ENCODE data around the gene AP1B1. TPM values are rescaled to one million over a fixed set of nuclear protein-coding genes. Genes with fewer than 3 reads are reported as not detected.

AP1B1 gene
- total RNA-seq, 4 donors from 2014 or later = 55.6 to 97.0 (median 89.4) TPM

DNA sequence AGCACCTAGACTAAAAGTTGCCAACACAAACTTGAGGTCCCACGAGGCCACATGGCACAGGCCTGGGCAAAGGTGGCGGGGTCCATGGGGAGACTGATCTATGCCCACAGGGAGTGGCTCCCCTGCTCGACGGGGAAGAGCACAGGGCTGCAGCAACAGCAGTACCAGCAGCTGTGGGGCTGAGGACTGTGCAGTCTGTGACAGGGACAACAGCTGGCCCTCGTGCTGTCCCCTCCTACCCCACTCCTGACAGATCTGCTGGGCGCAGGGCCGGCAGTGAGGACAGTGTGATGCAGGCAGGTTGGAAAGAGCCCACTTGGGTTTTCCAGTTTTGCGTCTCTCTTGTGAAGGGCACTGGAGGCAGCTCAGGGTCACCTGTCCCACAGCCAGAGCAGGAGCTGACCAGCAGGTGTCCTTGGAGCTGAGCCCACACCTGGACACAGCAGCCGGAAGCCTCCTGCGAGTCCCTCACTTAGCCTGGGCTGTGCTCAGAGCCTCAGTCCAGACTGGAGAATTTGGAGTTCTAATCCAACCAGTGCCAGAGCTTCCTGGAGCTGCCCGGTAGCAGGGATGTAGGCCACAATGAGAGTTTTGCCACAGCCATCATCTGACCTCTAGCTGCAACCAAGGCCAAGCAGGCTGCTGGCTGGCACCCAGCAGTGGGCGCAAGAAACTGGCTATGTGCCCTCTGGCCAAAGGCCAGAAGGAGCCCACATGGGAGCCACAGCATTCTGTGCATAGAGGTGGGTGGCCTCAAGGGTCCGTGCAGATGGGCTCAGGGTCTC, 85.5 kb downstream of the AP1B1 start:
- no peak overlapping the region for H3K27ac ChIP-seq
- H3K4me1 ChIP-seq = peaks cover 30% of the 10 kb centered on the region
- H3K9me3 ChIP-seq = no peaks in the 10 kb centered on the region
- DNase-seq (ENCODE audit: low spot score in 2 of 2) = peak in 1 of 2 donors; percentile 75
- 20% methylated on average over 3 of the region's 13 CpGs for WGBS
- peaks cover 33% of the 10 kb centered on the region for H3K36me3 ChIP-seq
- no peak for TF ChIP-seq POLR2AphosphoS5 (IDR thresholded peaks at IDR 0.05)
- TF ChIP-seq EP300 (IDR thresholded peaks at IDR 0.05) = no peak
- no peak for TF ChIP-seq POLR2A (IDR thresholded peaks at IDR 0.05)
- TF ChIP-seq, protein P1, sequence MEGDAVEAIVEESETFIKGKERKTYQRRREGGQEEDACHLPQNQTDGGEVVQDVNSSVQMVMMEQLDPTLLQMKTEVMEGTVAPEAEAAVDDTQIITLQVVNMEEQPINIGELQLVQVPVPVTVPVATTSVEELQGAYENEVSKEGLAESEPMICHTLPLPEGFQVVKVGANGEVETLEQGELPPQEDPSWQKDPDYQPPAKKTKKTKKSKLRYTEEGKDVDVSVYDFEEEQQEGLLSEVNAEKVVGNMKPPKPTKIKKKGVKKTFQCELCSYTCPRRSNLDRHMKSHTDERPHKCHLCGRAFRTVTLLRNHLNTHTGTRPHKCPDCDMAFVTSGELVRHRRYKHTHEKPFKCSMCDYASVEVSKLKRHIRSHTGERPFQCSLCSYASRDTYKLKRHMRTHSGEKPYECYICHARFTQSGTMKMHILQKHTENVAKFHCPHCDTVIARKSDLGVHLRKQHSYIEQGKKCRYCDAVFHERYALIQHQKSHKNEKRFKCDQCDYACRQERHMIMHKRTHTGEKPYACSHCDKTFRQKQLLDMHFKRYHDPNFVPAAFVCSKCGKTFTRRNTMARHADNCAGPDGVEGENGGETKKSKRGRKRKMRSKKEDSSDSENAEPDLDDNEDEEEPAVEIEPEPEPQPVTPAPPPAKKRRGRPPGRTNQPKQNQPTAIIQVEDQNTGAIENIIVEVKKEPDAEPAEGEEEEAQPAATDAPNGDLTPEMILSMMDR (IDR thresholded peaks at IDR 0.05) = no peak
- H3K4me3 ChIP-seq = no peak overlapping the region
- no peaks in the 10 kb centered on the region for H3K27me3 ChIP-seq

DNA sequence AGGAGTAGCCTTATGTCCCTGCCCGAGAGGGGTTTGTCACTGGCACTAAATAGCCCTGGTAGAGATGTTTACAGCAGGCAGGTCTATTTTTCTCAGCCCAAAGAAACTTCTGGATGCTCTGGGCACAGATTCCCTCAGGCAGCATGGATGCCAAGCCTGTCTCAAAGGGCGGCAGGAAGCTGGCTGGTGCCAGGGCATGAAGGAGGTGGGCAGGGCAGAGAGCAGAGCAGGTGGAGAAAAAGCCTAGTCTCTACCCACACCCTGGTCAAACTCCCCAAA, 86.0 kb downstream of the AP1B1 start:
- Histone ChIP-seq H3K4me3 (no peak overlapping the region), H3K27me3 (no peaks in the 10 kb centered on the region), H3K27ac (no peak overlapping the region), H3K4me1 (peaks cover 25% of the 10 kb centered on the region), H3K36me3 (peaks cover 39% of the 10 kb centered on the region), H3K9me3 (no peaks in the 10 kb centered on the region)
- DNase-seq (ENCODE audit: low spot score in 2 of 2) = no peak
- TF ChIP-seq EP300 (IDR thresholded peaks at IDR 0.05) (no peak), POLR2AphosphoS5 (IDR thresholded peaks at IDR 0.05) (no peak), POLR2A (IDR thresholded peaks at IDR 0.05) (no peak)
- TF ChIP-seq, protein P1 (IDR thresholded peaks at IDR 0.05) = no peak
- 40% methylated on average over 1 of the region's 2 CpGs for WGBS

DNA sequence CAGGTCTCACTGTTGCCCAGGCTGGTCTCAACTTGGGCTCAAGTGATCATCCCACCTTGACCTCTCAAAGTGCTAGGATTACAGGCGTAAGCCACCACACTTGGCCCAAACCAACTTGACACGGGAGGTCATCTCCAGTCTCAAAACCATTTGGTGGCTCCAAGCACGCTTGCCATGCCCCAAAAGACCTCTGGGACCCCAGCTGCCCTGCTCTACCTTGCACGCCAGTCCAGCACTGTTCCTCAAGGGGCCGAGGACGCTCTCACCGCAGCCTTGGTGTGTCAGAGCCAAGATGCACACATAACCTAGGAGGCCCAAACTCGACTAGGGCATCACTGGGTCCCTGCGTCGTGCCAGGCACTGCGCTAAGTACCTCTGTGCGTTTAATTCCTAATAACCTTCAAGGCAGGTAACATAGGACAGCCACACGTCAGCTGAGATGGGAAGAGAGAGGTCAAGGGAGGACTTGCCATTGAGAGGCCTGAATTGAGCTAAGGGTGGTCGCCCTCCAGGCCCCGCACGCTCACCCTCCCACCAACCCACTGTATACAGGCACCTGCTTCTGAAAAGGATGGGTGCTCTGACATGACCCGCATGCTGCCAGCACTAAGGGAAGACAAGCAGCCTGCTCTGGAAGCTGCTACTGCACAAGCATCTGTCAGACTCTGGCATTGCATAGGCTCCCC, 86.5 kb downstream of the AP1B1 start:
- peaks cover 43% of the 10 kb centered on the region for H3K36me3 ChIP-seq
- TF ChIP-seq POLR2AphosphoS5 (IDR thresholded peaks at IDR 0.05) = no peak
- TF ChIP-seq POLR2A (IDR thresholded peaks at IDR 0.05) = no peak
- TF ChIP-seq EP300 (IDR thresholded peaks at IDR 0.05) = no peak
- TF ChIP-seq, protein P1 (IDR thresholded peaks at IDR 0.05) = no peak
- peak in 1 of 2 donors; percentile 68 for DNase-seq (ENCODE audit: low spot score in 2 of 2)
- H3K4me3 ChIP-seq = no peak overlapping the region
- peaks cover 21% of the 10 kb centered on the region for H3K4me1 ChIP-seq
- no peaks in the 10 kb centered on the region for H3K27me3 ChIP-seq
- WGBS = 83% methylated on average over 6 of the region's 17 CpGs
- no peak overlapping the region for H3K27ac ChIP-seq
- no peaks in the 10 kb centered on the region for H3K9me3 ChIP-seq

DNA sequence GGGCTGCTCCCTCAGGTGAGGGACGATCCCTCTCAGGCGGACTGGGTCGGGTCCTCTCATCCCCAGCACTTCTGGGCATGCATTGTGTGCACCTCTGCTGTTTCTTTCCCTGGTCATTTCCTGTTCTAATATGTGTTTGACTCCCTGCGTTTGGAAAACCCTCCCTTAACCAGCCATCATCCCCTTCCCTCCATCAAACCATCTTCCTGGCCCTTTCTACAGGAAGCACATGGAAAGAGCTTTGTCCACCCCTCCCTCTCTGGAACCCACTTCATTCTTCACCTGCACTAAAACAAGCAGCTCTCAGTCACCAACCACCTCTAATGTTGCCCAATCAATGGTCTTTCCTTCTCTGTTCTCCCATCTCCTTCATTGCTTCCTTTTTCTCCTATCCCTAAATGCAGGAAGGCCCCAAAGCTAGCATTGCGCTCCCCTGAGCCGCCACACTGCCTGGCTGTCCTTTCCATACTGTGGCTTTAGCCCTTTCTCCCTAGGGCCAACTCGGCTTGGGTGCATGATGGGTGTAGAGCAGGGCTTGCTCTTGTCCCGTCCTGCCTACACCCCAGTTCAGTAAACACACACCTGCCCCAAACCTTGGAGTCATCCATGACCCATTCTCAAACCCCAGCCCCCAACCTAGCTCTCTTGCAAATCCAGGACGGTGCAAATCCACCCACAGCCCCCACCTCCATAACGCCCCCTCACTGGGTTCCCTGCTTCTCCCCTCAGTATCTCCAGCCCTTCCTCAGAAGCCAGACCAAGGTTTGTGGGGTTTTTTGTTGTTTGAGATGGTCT, 87.4 kb downstream of the AP1B1 start:
- H3K36me3 ChIP-seq = peaks cover 52% of the 10 kb centered on the region
- TF ChIP-seq, protein P1 (IDR thresholded peaks at IDR 0.05) = no peak
- 71% methylated on average over 10 of the region's 10 CpGs for WGBS
- H3K27ac ChIP-seq = no peak overlapping the region
- H3K4me1 ChIP-seq = peaks cover 15% of the 10 kb centered on the region
- H3K9me3 ChIP-seq = no peaks in the 10 kb centered on the region
- no peak overlapping the region for H3K4me3 ChIP-seq
- H3K27me3 ChIP-seq = no peaks in the 10 kb centered on the region
- DNase-seq (ENCODE audit: low spot score in 2 of 2) = peak in 1 of 2 donors; percentile 71

DNA sequence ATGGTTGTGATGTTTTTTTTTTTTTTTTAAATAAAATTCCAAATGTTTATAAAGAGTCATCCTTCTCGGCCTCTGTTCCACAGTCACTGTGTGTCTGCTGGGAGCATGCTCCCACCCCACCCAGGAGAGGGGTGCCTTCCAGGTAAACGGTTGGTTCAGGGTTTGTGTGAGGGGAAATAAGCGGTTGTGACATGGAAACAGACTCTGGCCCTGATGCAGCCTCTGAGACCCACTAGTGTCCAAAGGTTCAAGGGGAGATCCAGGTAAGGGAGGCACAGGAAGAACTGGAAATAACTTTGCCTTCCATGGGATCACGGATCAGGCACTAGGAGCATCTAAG, 87.9 kb downstream of the AP1B1 start:
- 57% methylated on average over 4 of the region's 4 CpGs for whole genome bisulfite sequencing
- H3K36me3 ChIP-seq = peaks cover 58% of the 10 kb centered on the region
- H3K9me3 ChIP-seq = no peaks in the 10 kb centered on the region
- no peak overlapping the region for H3K4me3 ChIP-seq
- peaks cover 13% of the 10 kb centered on the region for H3K4me1 ChIP-seq
- no peaks in the 10 kb centered on the region for H3K27me3 ChIP-seq
- no peak for DNase-seq (ENCODE audit: low spot score in 2 of 2)
- H3K27ac ChIP-seq = no peak overlapping the region
- TF ChIP-seq EP300 (IDR thresholded peaks at IDR 0.05) = no peak
- no peak for TF ChIP-seq POLR2AphosphoS5 (IDR thresholded peaks at IDR 0.05)
- TF ChIP-seq POLR2A (IDR thresholded peaks at IDR 0.05) = no peak
- TF ChIP-seq, protein P1 (IDR thresholded peaks at IDR 0.05) = no peak

Data from suprapubic skin (tissue), 4 donors.